ENCODE data around the gene CDKN1A.

The CDKN1A gene

DNA sequence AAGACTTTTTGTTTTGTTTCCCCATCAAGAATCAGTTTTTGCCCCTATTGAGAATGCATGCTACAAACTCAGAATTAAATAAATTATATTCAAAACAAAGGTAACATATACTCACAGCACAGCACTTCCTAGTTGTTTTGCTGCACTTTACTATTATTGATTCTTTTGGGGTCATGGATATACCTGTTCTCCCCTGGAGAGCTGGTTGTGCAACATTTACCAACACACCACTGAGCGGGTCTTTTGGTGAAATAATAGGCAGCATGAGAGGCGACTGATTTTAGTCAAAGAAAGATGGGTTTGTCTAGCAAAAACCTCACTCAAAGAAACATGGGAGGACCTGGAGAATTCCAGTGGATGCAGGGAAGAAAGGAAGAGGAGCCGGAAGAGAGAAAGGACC lies 39.9 kb upstream of the CDKN1A start:
- Histone ChIP-seq H4K20me1 (ENCODE audit: insufficient read depth) (no peaks in the 10 kb centered on the region), H3K27me3 (ENCODE audit: insufficient read depth, low read depth) (no peaks in the 10 kb centered on the region), H3K4me1 (ENCODE audit: low read depth, poor library complexity, severe bottlenecking) (no peaks in the 10 kb centered on the region)

DNA sequence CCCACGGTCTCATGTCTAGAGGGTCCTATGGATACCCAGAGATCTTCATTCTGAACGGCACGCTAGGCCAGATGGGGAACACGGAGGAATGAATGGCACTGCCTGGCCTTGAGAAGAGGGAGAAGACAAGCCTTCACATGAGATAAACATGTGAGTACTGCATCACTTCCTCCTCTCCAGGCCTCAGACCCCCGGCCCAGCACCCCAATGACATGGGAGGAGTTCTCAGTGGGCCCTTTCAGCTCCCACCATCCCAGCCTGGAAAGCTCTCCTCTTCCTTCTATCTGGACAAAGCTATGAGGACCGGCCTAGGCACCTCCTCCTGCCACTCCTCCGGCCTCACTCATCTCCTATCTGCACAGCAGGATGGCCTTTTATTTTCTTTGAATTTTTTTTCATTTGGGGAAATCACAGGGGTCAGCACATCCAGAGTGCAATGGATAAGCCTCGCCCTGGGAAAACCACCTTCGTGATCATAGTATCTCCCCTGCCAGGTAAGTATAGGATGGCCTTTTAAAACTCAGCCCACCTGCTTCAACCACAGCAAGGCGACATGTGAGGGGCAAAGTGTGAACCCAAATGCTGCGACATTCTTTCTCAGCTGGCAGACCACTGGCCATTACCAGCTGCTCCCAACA lies 39.2 kb upstream of the CDKN1A start:
- no peak overlapping the region for H3K9ac ChIP-seq
- H3K4me2 ChIP-seq = no peak overlapping the region
- H3K36me3 ChIP-seq (ENCODE audit: insufficient read depth) = no peaks in the 10 kb centered on the region
- no peaks in the 10 kb centered on the region for H3K4me1 ChIP-seq (ENCODE audit: low read depth, poor library complexity, severe bottlenecking)
- no peak overlapping the region for H3K4me3 ChIP-seq (IDR thresholded peaks at IDR 0.05; ENCODE audit: insufficient read depth, low read depth, low read length)
- no peaks in the 10 kb centered on the region for H4K20me1 ChIP-seq (ENCODE audit: insufficient read depth)
- TF ChIP-seq, protein P1, sequence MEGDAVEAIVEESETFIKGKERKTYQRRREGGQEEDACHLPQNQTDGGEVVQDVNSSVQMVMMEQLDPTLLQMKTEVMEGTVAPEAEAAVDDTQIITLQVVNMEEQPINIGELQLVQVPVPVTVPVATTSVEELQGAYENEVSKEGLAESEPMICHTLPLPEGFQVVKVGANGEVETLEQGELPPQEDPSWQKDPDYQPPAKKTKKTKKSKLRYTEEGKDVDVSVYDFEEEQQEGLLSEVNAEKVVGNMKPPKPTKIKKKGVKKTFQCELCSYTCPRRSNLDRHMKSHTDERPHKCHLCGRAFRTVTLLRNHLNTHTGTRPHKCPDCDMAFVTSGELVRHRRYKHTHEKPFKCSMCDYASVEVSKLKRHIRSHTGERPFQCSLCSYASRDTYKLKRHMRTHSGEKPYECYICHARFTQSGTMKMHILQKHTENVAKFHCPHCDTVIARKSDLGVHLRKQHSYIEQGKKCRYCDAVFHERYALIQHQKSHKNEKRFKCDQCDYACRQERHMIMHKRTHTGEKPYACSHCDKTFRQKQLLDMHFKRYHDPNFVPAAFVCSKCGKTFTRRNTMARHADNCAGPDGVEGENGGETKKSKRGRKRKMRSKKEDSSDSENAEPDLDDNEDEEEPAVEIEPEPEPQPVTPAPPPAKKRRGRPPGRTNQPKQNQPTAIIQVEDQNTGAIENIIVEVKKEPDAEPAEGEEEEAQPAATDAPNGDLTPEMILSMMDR (conservative IDR thresholded peaks at IDR 0.05; ENCODE audit: low read depth, low read length) = no peak
- no peaks in the 10 kb centered on the region for H3K79me2 ChIP-seq (ENCODE audit: insufficient read depth, low read depth)
- no peaks in the 10 kb centered on the region for H3K27me3 ChIP-seq (ENCODE audit: insufficient read depth, low read depth)
- no peak overlapping the region for H2AFZ ChIP-seq (ENCODE audit: low read depth)
- no peak overlapping the region for H3K27ac ChIP-seq

More for the DNA sequence above, 39.9 kb upstream of the CDKN1A start:
- TF ChIP-seq, protein P1 (conservative IDR thresholded peaks at IDR 0.05; ENCODE audit: low read depth, low read length) = no peak
- H3K27ac ChIP-seq = no peak overlapping the region
- no peaks in the 10 kb centered on the region for H3K79me2 ChIP-seq (ENCODE audit: insufficient read depth, low read depth)
- no peaks in the 10 kb centered on the region for H3K36me3 ChIP-seq (ENCODE audit: insufficient read depth)
- no peak overlapping the region for H2AFZ ChIP-seq (ENCODE audit: low read depth)
- no peak overlapping the region for H3K4me3 ChIP-seq (IDR thresholded peaks at IDR 0.05; ENCODE audit: insufficient read depth, low read depth, low read length)
- H3K4me2 ChIP-seq = no peak overlapping the region
- H3K9ac ChIP-seq = no peak overlapping the region

DNA sequence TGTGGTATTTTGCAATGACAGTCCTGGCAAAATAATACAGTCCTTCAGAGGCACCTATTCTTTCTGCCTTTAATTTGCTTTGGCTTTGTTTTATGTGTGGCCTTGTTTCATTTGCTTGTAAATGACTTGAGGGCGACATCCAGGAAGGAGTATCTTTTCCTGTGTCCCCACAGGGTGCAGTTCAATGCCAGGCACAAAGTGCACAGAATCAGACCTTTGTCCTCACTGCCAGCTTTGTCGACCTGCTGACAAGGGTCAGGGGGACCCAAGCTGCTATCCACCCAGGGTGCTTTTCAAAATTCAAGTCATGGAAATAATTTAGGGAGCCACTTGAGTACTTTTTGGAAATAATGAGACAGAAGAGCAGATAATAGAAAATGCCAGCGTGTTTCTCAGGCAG lies 37.0 kb upstream of the CDKN1A start:
- H3K79me2 ChIP-seq (ENCODE audit: insufficient read depth, low read depth) = no peaks in the 10 kb centered on the region
- H2AFZ ChIP-seq (ENCODE audit: low read depth) = no peak overlapping the region
- no peak overlapping the region for H3K9ac ChIP-seq
- no peak overlapping the region for H3K27ac ChIP-seq
- no peaks in the 10 kb centered on the region for H3K36me3 ChIP-seq (ENCODE audit: insufficient read depth)
- TF ChIP-seq, protein P1 (conservative IDR thresholded peaks at IDR 0.05; ENCODE audit: low read depth, low read length) = no peak
- no peaks in the 10 kb centered on the region for H3K27me3 ChIP-seq (ENCODE audit: insufficient read depth, low read depth)
- H4K20me1 ChIP-seq (ENCODE audit: insufficient read depth) = no peaks in the 10 kb centered on the region
- no peaks in the 10 kb centered on the region for H3K4me1 ChIP-seq (ENCODE audit: low read depth, poor library complexity, severe bottlenecking)
- no peak overlapping the region for H3K4me2 ChIP-seq
- H3K4me3 ChIP-seq (IDR thresholded peaks at IDR 0.05; ENCODE audit: insufficient read depth, low read depth, low read length) = no peak overlapping the region

DNA sequence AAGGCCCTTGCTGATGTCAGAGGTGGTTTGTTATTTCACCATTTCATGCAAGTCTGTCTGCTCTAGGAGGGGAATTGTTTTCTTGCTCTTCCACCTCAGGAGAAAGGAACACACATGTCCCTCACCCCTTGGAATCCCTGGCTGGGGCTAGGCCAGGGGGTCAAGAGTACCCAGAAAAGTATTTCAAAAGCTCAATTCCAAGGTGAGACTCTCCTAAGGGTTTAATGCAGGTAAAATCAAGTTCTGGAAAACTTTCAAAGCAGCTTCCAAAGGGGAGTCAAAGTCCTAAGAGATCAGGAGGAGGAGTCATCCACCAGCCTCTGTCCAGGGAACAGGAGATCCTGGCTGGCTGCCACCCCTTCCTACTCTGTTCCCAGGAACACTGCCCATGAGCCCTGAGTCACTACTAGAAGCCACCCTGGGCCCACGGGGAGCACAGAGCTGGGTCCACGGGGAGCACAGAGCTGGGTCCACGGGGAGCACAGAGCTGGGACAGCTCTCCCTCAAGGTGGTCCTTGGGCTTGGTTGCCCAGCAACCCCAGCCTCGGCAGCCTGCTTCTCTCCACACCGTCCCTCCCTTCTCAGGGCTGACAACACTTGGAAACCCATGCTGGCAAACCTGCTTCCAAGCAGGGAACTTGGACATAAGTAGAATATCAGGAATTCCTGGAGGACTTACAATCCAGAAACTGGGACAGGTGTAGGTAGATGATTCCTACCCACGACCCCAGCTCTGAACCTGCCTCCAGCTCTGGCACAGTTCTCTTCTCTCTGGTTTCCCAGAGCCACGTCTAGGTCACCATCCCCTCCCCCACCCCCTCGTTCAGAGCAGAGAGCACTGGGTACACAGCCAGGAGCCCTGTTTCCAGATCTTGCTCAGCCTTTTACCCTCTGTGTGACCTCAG lies 35.3 kb upstream of the CDKN1A start:
- TF ChIP-seq, protein P1 (conservative IDR thresholded peaks at IDR 0.05; ENCODE audit: low read depth, low read length) = no peak
- Histone ChIP-seq H3K79me2 (ENCODE audit: insufficient read depth, low read depth) (no peaks in the 10 kb centered on the region), H3K4me2 (no peak overlapping the region), H2AFZ (ENCODE audit: low read depth) (no peak overlapping the region), H3K27ac (no peak overlapping the region), H3K36me3 (ENCODE audit: insufficient read depth) (no peaks in the 10 kb centered on the region), H3K27me3 (ENCODE audit: insufficient read depth, low read depth) (no peaks in the 10 kb centered on the region), H4K20me1 (ENCODE audit: insufficient read depth) (no peaks in the 10 kb centered on the region), H3K4me3 (IDR thresholded peaks at IDR 0.05; ENCODE audit: insufficient read depth, low read depth, low read length) (no peak overlapping the region), H3K4me1 (ENCODE audit: low read depth, poor library complexity, severe bottlenecking) (no peaks in the 10 kb centered on the region), H3K9ac (no peak overlapping the region)
